H1 (cell line): ENCODE measurements around the gene SAFB. TPM values are rescaled to one million over a fixed set of nuclear protein-coding genes. Genes with fewer than 3 reads are reported as not detected.

Source experiments
- CTCF ChIA-PET: fragments of 300-600 bp; sonication (Branson Sonifier 250); formaldehyde crosslinking; loops from one replicate; lab custom pipeline; 2021; ENCODE audit not compliant: partially characterized antibody; lab: Charles Lee
- POLR2A ChIA-PET: fragments of 300-600 bp; sonication (Branson Sonifier 250); formaldehyde crosslinking; loops from one replicate; lab custom pipeline; 2021; ENCODE audit warnings: inconsistent platforms; ENCODE audit not compliant: partially characterized antibody; lab: Charles Lee
- DNase-seq, 2 experiments: peaks; one replicate each; pipeline versions ENCODE4 v3.0.0 to v3.0.0-alpha.2; 2010 to 2022; ENCODE audit warnings: low spot score in 2 of 2, low read depth in 1 of 2, mixed read lengths in 1 of 2
- FAIRE-seq: peaks from 2 replicates; lab custom pipeline; 2011; peaks lifted over from hg19 to GRCh38; lab: Jason Lieb, UNC
- H2AFZ ChIP-seq: 2 replicates; pipeline ENCODE4 v1.8.1; 2012; ENCODE audit warnings: low read length, inconsistent platforms
- H2AK5ac ChIP-seq: 2 replicates; pipeline ENCODE4 v1.6.1; 2013; ENCODE audit warnings: low read depth, low read length
- H2BK120ac ChIP-seq: replicated peaks from 2 replicates; pipeline ENCODE3; 2013; ENCODE audit warnings: low read depth, low read length, inconsistent platforms
- H2BK12ac ChIP-seq: 2 replicates; pipeline ENCODE4 v1.6.1; 2013; ENCODE audit warnings: low read depth, low read length
- H2BK15ac ChIP-seq: 2 replicates; pipeline ENCODE4 v1.6.1; 2013; ENCODE audit warnings: low read length
- H2BK20ac ChIP-seq: 2 replicates; pipeline ENCODE4 v1.6.1; 2013; ENCODE audit warnings: low read length
- H2BK5ac ChIP-seq: 2 replicates; pipeline ENCODE4 v1.6.1; 2013; ENCODE audit warnings: low read depth, low read length
- H3K14ac ChIP-seq: 2 replicates; pipeline ENCODE4 v1.6.1; 2013; ENCODE audit warnings: inconsistent platforms; ENCODE audit not compliant: insufficient read length
- H3K18ac ChIP-seq: 2 replicates; pipeline ENCODE4 v1.6.1; 2013; ENCODE audit warnings: low read length; ENCODE audit errors: extremely low read depth
- H3K23ac ChIP-seq: 2 replicates; pipeline ENCODE4 v1.6.1; 2013; ENCODE audit warnings: inconsistent platforms; ENCODE audit not compliant: insufficient read length
- H3K23me2 ChIP-seq: 2 replicates; pipeline ENCODE4 v1.6.1; 2013; ENCODE audit warnings: low read depth, low read length
- H3K27ac ChIP-seq: 2 replicates; pipeline ENCODE4 v1.6.1; 2011; ENCODE audit warnings: low read depth, low read length, inconsistent platforms
- H3K27me3 ChIP-seq, 4 experiments: replicated peaks in 1 of 4; 1 replicate in 1 of 4; 2 replicates in 3 of 4; pipeline versions ENCODE4 v1.6.1 to v1.8.1; 2011 to 2013; ENCODE audit warnings: low read length in 3 of 4, mild to moderate bottlenecking in 3 of 4, inconsistent platforms in 2 of 4, mixed read lengths in 2 of 4, moderate library complexity in 1 of 4; ENCODE audit not compliant: control insufficient read depth in 3 of 4, insufficient read depth in 3 of 4; ENCODE audit errors: extremely low read depth in 1 of 4
- H3K36me3 ChIP-seq, 4 experiments: 2 replicates each; pipeline versions ENCODE4 v1.6.1 to v1.8.1; 2011 to 2013; ENCODE audit warnings: mild to moderate bottlenecking in 4 of 4, low read length in 3 of 4, moderate library complexity in 2 of 4, control low read depth in 1 of 4, inconsistent platforms in 1 of 4; ENCODE audit not compliant: insufficient read depth in 4 of 4, control insufficient read depth in 2 of 4
- H3K4ac ChIP-seq: replicated peaks from 2 replicates; pipeline ENCODE3; 2013; ENCODE audit warnings: low read length, low read depth, mixed read lengths, inconsistent platforms; ENCODE audit not compliant: insufficient read length
- H3K4me1 ChIP-seq, 4 experiments: replicated peaks in 1 of 4; 1 replicate in 1 of 4; 2 replicates in 3 of 4; pipeline versions ENCODE4 v1.6.1 to v1.8.1; 2011 to 2013; ENCODE audit warnings: low read length in 3 of 4, inconsistent platforms in 2 of 4, mixed read lengths in 1 of 4; ENCODE audit not compliant: insufficient read depth in 4 of 4, control insufficient read depth in 3 of 4
- H3K4me2 ChIP-seq, 2 experiments: 2 replicates each; pipeline versions ENCODE4 v1.6.1 to v1.8.1; 2011 to 2013; ENCODE audit warnings: low read depth in 2 of 2, low read length in 2 of 2, control low read depth in 1 of 2, inconsistent platforms in 1 of 2, mild to moderate bottlenecking in 1 of 2; ENCODE audit not compliant: insufficient read depth in 1 of 2
- H3K4me3 ChIP-seq, 4 experiments: fragments of 200-600, 300-600 bp in 1 of 4; sonication (generic), shearing (Covaris generic), sonication (Bioruptor Twin) in 1 of 4; 2 replicates each; pipeline versions ENCODE4 v1.5.1 to v1.8.1; 2011 to 2016; ENCODE audit warnings: low read length in 4 of 4, low read depth in 3 of 4, control low read depth in 2 of 4, inconsistent platforms in 2 of 4, mild to moderate bottlenecking in 2 of 4, mixed read lengths in 1 of 4, moderate library complexity in 1 of 4; ENCODE audit not compliant: insufficient read depth in 2 of 4; ENCODE audit errors: extremely low read depth in 1 of 4
- H3K56ac ChIP-seq: replicated peaks from 2 replicates; pipeline ENCODE3; 2013; ENCODE audit warnings: low read depth, mild to moderate bottlenecking, mixed read lengths, low read length, inconsistent platforms; ENCODE audit not compliant: insufficient read length
- H3K79me1 ChIP-seq: 2 replicates; pipeline ENCODE4 v1.6.1; 2013; ENCODE audit warnings: low read depth, low read length, control low read depth
- H3K79me2 ChIP-seq, 2 experiments: 2 replicates each; pipeline versions ENCODE4 v1.6.1 to v1.8.1; 2012 to 2013; ENCODE audit warnings: low read length in 2 of 2, mild to moderate bottlenecking in 2 of 2, inconsistent platforms in 1 of 2; ENCODE audit not compliant: insufficient read depth in 2 of 2, control insufficient read depth in 1 of 2
- H3K9ac ChIP-seq, 4 experiments: replicated peaks in 1 of 4; 1 replicate in 1 of 4; 2 replicates in 3 of 4; pipeline versions ENCODE4 v1.6.1 to v1.8.1; 2011 to 2013; ENCODE audit warnings: low read depth in 3 of 4, low read length in 3 of 4, control low read depth in 2 of 4, mild to moderate bottlenecking in 2 of 4, moderate library complexity in 2 of 4, inconsistent platforms in 1 of 4; ENCODE audit errors: extremely low read depth in 1 of 4
- H3K9me3 ChIP-seq, 2 experiments: 2 replicates each; pipeline versions ENCODE4 v1.6.1 to v1.8.1; 2012 to 2013; ENCODE audit warnings: mild to moderate bottlenecking in 2 of 2, moderate library complexity in 2 of 2, control low read depth in 1 of 2, inconsistent platforms in 1 of 2, low read depth in 1 of 2, low read length in 1 of 2, mixed read lengths in 1 of 2; ENCODE audit not compliant: insufficient read depth in 2 of 2
- H4K20me1 ChIP-seq, 2 experiments: replicated peaks in 1 of 2; 2 replicates each; pipeline versions ENCODE3 to v1.8.1; 2011 to 2013; ENCODE audit warnings: inconsistent platforms in 2 of 2, low read length in 2 of 2, mild to moderate bottlenecking in 1 of 2; ENCODE audit not compliant: insufficient read depth in 2 of 2, control insufficient read depth in 1 of 2
- H4K5ac ChIP-seq: 2 replicates; pipeline ENCODE4 v1.6.1; 2013; ENCODE audit warnings: low read length, low read depth, mixed read lengths, inconsistent platforms; ENCODE audit not compliant: insufficient read length
- H4K8ac ChIP-seq: 2 replicates; pipeline ENCODE4 v1.8.0; 2013; ENCODE audit warnings: mild to moderate bottlenecking, moderate library complexity, low read length, inconsistent platforms; ENCODE audit not compliant: insufficient read depth; ENCODE audit errors: extremely low read depth
- H4K91ac ChIP-seq: replicated peaks from 2 replicates; pipeline ENCODE3; 2013; ENCODE audit warnings: low read length, mixed read lengths, inconsistent platforms; ENCODE audit not compliant: insufficient read length
- HDAC2 ChIP-seq, 2 experiments: fragments of 300-600 bp in 1 of 2; sonication (generic) in 1 of 2; IDR thresholded peaks; 2 replicates each; pipeline ENCODE4 v1.6.1; 2011 to 2012; ENCODE audit warnings: low read depth in 2 of 2, low read length in 2 of 2, mild to moderate bottlenecking in 2 of 2, moderate library complexity in 2 of 2, borderline replicate concordance in 1 of 2, inconsistent platforms in 1 of 2
- KDM1A ChIP-seq: fragments of 200-600, 300-600 bp; sonication (generic); IDR thresholded peaks from 2 replicates; pipeline ENCODE4 v1.7.1; 2016; ENCODE audit warnings: mild to moderate bottlenecking, low read length, borderline replicate concordance
- KDM4A ChIP-seq: IDR thresholded peaks from one replicate; pipeline ENCODE4 v1.7.1; 2012; ENCODE audit warnings: low read depth, mild to moderate bottlenecking, moderate library complexity, low read length, inconsistent platforms; ENCODE audit not compliant: severe bottlenecking
- KDM5A ChIP-seq: fragments of 200-600 bp; IDR thresholded peaks from 2 replicates; pipeline ENCODE4 v1.7.1; 2012; ENCODE audit warnings: mild to moderate bottlenecking, low read length, inconsistent platforms, mixed read lengths
- NRF1 ChIP-seq: IDR thresholded peaks from 2 replicates; pipeline ENCODE4 v1.6.1; 2011; ENCODE audit warnings: mild to moderate bottlenecking, low read depth, low read length, improper control_type of control experiment
- WGBS, 2 experiments: shearing (Covaris generic) in 1 of 2; methylation state at CpG; one replicate each; pipeline versions ENCODE4 v1.1.6 to v1.1.7; 2013 to 2015; ENCODE audit warnings: low lambda C conversion rate in 2 of 2, mixed read lengths in 2 of 2, inconsistent platforms in 1 of 2, low coverage in 1 of 2, missing lambda C conversion rate in 1 of 2; ENCODE audit not compliant: insufficient replicate concordance in 2 of 2, insufficient coverage in 1 of 2, insufficient read length in 1 of 2; ENCODE audit errors: extremely low coverage in 1 of 2, missing lambda C conversion rate in 1 of 2; 5-methylcytosine and 5-hydroxymethylcytosine counted together
- polyA plus RNA-seq, 7 experiments: library from polyadenylated mRNA; depleted of rRNA in 3 of 7; stranded (reverse) in 5 of 7; unstranded in 2 of 7; fragments of >200 nt in 5 of 7; fragments of 200-250 nt in 2 of 7; gene quantifications; 1 replicate in 5 of 7; 2 replicates in 1 of 7; 4 replicates in 1 of 7; pipeline versions ENCODE4 v1.2.1 to v1.2.3, GENCODE V29; 2011 to 2013; ENCODE audit warnings: missing spikeins in 2 of 7, mixed read lengths in 2 of 7
- total RNA-seq: library from RNA; stranded (reverse); fragmentation: NEBNext Ultra II Directional; extraction: Animal tissue kit (Norgen Biotek cat#: 25700); gene quantifications from 2 replicates; pipeline ENCODE4 v1.2.1, GENCODE V29; 2021

The SAFB gene
- total and polyA plus RNA-seq, 2 of the 8 experiments (the other 6 are each of a cell fraction or from before 2014, with no cell fraction given) = 27.0 to 110 TPM

DNA sequence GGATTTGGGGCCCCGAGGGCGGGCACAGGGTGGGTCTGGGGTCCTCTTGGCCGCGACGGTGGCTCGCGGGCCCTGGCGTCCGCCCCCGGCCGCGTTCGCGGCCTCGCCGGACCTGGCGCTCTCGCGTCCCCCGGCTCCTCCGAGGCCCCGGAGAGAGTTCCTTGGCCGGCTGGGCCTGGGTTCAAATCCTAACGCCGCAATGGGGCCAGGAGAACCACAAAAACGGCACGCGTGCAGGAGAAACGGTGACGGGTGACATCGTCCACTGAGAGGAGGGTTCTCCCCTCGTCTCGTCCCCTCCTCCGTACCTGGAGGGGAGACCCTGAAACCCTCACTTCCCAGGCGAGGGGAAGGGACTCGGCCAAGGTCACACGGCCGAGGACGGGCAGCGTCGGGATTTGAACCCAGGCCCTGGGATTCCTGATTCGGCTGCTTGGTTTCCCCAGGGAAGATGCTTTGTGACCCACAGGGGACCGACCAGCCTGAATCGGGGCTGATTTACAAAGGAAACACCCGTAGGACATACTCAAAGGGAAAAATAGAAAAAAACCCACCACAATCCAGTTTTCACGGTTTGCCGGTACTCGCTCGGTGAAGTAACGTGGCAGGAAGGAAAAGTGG is 624 bp downstream of the SAFB start:
- Histone ChIP-seq H3K56ac (no peak overlapping the region), H2BK120ac (no peak overlapping the region), H3K4me3 (peak overlapping the region; percentile 88 to 100 (median 98)), H3K79me2 (peaks cover 55 to 93% of the 10 kb centered on the region in 2 experiments), H3K9ac (peak overlapping the region; percentile 90 to 96 (median 93)), H3K4ac (peak overlapping the region; percentile 71), H3K4me1 (peaks cover 2 to 14% (median 6%) of the 10 kb centered on the region in 4 experiments; a peak in 4 of 7 replicates), H3K9me3 (no peaks in the 10 kb centered on the region), H2AFZ (no peak overlapping the region), H3K23ac (no peak overlapping the region), H4K91ac (peak overlapping the region; percentile 96), H3K4me2 (peak overlapping the region; percentile 85 to 89), H3K27ac (peak overlapping the region; percentile 97), H2BK12ac (no peak overlapping the region), H4K5ac (peak overlapping the region; percentile 85), H3K18ac (peak overlapping the region; percentile 66; the same call in 1 of the 2 replicates), H2BK20ac (no peak overlapping the region), H3K23me2 (peaks cover 11% of the 10 kb centered on the region), H3K36me3 (peaks cover 10 to 56% (median 41%) of the 10 kb centered on the region in 4 experiments; a peak in 7 of 8 replicates), H2BK5ac (peak overlapping the region; percentile 90), H3K79me1 (peaks cover 15% of the 10 kb centered on the region), H3K14ac (no peak overlapping the region), H3K27me3 (no peaks in the 10 kb centered on the region), H2BK15ac (no peak overlapping the region), H2AK5ac (peak overlapping the region; percentile 93; the same call in 1 of the 2 replicates), H4K8ac (peak overlapping the region; percentile 99), H4K20me1 (peaks cover 14 to 25% of the 10 kb centered on the region in 2 experiments)
- ChIA-PET CTCF (interaction anchor here (1.0 kb wide), 2 partner anchors 8 to 66 kb away, joined by 3 read pairs; no protein-coding TSS in a partner anchor), POLR2A (interaction anchor here (0.7 to 3.8 kb wide), 23 partner anchors 8 to 167 kb away, joined by 3 to 25 read pairs (median 3); partner anchors contain the start of genes CATSPERD, DUS3L, LONP1 and RPL36)
- TF ChIP-seq HDAC2 (IDR thresholded peaks at IDR 0.05; ENCODE audit: borderline replicate concordance in 1 of 2, low read depth in 2 of 2, low read length in 2 of 2) = peak in 1 of 2 experiments; percentile 47; a peak in 1 of 4 replicates
- peak; percentile 95 for TF ChIP-seq KDM1A
- TF ChIP-seq KDM5A = no peak
- no peak for TF ChIP-seq NRF1
- peak; percentile 93 for TF ChIP-seq KDM4A
- no peak for FAIRE-seq
- 2% methylated on average over 35 of the region's 50 CpGs; no CpG with 5 or more reads in 1 of the 2 experiments for WGBS, 2 experiments
- no peak for DNase-seq
